HG03025 (cell line): Measurements from ENCODE around the gene SLC24A3.

ENCODE experiments used
- ATAC-seq: cut with Tn5 transposase; IDR thresholded peaks from one replicate; pipeline ENCODE4 v1.9.1; 2021; ENCODE audit warnings: mild to moderate bottlenecking, moderate library complexity; ENCODE audit not compliant: unreplicated experiment, low FRiP score

SLC24A3 gene

DNA sequence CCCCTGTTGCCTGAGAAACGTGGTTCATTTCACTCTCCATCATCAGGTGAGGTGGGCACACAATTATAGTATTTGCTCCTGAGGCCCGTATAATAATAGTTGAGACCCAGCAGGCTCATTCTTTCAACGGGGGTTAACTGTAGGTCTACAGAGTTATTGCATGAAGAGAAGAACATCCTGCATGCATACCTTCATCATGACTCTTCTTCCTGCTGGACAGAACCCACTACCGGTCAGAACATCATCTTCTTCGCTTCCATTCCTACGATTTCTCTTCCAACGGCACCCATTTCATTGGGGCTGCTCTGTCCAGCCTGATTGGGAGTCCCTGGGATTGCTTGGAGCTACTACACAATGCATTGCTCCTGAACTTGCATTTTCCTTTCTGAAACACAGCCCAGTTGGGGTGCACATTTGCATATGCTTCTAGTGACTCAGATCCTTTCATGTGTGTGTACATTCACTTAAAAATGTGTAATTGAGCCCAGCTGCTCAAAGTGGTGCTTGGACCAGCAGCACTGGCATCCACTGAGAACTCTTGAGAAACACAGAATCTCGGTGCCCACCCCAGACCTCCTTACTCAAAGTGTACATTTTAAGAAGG lies 57.4 kb downstream of the SLC24A3 start:
- no peak for ATAC-seq

DNA sequence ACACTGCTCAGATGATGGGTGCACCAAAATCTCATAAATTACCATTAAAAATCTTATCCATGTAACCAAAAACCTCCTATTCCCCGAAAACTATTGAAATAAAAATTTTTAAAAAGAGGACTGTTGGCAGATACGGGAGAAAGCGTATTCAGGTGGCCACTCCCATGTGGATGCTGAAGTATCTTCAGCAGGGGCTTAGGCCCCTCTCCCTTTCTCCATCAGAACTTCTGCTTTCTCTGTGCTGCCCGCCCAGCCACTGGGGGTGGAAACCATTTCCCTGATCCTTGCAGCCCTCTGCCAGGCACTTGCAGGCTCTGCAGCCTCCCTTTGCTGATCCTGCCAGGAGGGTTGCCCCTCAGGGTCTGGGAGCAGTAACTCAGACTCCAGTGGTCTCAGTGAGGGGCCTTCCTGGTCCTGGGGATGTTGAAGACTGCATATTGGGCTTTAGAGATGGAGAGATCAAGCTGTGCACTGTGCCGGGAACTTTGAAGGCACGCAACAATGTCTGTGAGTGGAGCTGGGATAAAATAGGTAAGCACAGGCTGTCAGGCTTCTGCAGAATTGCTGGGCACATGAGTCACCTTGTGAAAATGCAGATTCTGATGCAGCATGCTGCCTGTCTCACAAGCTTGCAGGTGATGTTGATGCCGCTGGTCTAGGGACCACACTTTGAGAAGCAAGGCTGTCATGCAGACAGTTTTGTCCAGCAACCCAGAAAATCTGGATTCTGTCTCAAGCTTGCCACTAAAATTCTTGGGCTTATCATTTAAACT lies 59.6 kb downstream of the SLC24A3 start:
- ATAC-seq = no peak

DNA sequence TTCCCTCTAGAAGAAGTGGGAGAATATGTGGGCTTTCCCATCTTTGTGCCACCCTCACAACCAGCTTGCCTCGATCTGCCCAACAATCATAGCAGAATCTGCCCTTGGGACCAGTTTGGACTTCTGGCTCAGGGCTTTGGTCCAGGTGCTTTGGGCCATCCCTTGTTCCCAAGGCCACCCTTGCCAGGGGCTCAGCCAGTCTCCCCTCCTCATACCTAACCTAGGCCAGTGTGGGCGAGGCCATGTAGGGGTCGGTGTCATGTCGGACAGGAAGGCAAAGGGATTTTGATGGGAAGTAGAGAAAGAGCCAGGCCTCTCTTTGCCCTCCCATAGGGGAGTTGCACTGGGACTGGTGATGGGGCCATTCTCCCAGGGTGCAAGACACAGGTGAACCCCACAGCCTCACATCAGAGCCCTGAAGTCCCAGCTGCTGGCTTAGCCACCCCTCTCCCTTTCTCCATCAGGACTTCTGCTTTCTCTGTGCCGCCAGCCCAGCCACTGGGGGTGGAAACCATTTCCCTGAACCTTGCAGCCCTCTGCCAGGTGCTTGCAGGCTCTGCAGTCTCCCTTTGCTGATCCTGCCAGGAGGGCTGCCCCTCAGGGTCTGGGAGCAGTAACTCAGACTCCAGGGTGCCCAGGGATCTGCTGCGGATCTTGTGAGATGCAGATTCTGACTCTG lies 60.7 kb downstream of the SLC24A3 start:
- ATAC-seq = no peak

DNA sequence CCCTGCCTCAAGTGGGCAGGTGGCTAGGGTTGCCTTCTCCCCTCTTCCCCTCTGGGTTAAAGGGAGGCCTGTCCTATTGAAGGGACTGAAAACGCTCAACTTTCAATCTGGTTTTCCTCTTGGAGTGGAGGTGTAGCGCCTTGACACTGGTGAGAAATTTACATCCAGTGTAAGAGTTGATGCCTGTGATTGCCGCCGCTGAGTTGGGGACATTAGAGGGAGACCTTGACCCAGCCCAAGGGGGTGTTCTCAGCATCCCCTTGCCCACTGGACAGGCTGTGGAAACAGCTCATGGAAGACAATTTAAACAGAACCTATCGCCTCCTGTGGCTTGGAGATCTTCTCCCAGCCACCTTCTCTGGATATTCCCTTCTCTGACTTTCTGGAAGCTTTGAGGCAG lies 61.6 kb downstream of the SLC24A3 start:
- ATAC-seq = no peak

DNA sequence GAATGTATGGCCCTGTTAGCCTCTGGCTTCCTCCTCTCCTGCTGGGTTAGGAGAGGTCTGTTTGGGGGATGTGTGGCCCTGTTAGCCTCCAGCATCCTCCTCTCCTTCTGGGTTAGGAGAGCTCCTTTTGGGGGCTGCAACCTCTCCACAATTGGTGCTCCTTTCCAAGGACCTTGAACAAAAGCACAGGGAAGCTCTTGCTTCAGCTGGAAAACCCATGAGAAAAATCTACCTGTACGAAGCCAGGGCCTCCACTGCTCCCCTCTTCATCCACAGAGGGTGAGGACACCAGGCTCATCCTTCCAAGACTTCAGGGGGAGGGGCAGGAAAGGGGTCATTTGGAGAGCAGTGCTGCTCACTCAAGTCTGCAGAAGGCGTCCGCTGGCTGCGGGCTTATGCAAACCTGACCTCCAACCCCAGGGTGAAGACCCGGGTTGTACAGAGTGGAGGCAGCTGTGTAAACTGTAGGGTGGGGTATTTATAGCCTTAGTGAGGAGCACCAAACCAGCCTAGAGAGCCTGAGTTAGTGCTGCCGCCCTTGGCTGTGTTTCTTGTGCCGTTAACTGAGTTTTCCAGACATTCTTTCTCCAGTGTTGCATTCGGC lies 62.1 kb downstream of the SLC24A3 start:
- ATAC-seq = no peak

DNA sequence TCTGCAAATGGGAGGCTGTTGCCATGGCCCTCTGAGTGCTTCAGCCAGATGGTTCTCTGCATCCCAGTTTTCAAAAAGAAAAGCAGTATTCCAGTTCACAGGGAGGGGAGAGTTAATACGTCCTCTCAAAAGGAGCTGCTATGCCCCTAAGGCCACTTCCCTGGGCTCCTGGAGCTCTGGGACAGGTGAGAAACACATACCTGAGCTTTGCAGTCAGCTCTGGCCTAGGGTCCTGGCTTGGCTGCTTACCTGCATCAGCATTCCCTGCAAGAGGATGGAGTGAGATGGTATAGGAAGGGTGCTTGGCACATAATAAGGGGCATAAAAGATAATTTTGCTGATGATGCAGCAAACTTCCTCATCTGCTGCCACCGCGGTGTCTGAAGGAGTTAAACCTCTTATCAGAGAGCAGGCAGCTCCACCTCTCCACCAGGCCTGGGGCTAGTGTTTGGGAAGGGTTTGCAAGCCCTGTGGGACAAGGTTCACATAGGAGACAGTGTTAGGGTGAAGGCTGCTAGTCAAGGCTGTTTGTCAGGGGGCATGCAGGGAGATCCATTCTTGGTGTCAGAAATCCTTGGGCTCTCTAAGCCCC lies 62.7 kb downstream of the SLC24A3 start:
- ATAC-seq = no peak

DNA sequence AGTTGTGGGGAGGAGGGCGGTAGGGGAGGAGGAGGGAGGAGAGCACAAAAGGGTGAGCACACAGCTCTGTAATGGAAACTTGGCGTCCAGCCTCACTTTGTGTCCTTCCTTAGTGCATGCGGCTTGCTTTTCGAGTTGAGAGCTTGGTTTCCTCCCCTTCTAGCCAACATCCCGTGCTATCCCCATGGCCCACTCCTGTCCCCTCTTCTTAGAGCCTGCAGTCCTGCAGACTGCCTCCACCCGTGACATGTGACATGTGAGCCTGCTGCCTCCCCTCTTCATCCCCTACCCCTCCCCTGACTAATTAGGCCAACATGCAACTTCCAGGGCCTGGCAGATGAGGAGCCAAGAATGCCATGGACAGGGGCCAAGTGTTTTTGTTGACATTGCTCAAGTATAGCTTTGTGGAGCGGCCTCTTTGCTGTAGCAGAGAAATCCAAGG lies 63.2 kb downstream of the SLC24A3 start:
- no peak for ATAC-seq

DNA sequence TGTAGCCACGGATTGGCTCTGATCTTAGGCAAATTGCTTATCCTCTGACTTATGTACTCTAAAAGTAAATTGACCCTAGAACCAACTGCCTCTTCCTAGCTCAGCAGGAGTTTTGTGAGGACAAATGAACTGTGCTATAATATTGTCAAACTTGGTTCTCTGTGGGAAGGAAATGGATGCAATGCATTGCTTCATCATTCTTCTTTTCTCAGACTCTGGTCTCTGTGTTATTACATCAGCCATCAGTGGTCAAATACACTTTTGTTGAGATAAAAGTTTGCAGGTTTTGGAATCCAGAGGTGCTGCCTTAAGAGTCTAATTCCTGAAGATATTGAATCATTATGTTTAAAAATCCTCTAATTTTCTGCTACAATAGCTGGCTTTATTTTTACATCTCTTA lies 64.9 kb downstream of the SLC24A3 start:
- ATAC-seq = no peak

DNA sequence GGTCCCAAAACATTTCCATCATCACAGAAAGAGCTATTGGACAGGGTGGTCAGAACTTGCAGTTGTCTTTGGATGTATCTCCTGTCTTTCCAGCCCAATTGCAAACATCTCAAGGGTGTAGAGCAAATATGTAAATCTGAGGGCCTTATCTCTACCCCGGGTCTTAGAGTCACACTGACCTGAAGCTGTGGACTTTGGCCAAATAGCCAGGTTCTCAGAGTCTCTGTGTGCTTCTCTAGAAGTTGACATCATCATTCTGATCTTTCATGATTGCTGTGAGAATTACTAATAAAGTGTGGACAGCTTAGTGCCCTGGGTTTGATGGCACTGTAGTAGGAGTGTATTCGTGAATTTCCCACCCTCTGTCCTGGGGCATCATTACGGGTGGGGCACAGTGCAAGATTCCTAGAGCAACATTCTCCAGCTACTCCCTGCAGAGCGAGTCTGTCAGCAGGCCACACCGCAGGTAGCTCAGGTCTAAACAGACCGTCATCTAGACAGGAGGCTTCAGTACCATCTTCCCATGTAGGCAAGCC lies 71.1 kb downstream of the SLC24A3 start:
- no peak for ATAC-seq

DNA sequence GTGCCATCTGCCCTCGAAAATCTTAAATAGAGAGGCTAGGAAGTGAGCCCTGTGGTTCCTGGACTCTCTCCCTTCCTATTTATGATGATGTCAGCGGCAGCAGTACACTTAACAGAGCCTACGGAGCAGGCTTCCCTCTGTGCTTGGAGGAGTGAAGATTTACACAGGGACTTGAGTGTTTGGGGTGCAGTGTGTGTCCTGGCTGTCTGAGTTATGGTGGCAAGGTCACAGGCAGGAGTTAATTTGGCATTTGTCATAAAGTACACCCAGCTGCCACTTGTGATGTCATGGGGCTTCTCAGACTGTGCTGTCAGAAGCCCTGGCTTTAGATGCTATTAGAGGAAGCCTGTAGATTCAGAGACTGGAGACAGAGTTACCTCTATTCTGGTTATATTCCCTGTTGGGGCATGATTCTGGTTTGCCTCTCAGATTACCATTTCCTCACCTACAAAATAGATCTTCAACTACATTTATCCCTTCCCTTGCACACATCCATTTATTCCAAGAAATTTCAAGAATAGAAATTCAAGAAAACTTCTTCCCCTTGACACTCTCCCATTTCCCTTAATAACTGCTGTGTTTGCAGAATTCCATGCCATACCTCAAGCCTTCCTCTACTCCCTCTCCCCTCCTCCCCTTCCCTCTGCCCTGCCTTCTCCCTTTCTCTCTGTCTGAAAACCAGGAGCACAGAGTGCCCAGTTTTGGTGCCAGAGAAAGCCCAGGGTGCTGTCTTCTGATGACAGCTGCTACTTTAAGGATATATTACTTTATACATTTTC lies 72.1 kb downstream of the SLC24A3 start:
- no peak for ATAC-seq

DNA sequence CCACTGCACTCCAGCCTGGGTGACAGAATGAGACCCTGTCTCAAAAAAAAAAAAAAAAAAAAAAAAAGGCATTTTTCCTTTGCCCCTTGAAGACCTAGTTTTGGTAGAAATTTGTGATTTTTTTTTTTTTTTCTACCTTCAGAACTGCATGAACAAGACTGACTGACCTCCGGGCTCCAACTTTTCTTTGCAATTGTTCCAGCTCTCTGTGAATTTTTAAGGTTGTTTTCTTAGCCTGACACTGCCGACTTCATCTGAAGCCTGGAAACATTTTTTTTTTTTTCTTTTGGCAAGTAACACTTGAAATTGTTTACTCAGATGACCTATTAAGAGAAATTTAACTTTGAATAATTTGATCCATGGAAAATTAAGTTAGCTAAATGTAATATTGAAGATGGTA lies 73.0 kb downstream of the SLC24A3 start:
- ATAC-seq = no peak

DNA sequence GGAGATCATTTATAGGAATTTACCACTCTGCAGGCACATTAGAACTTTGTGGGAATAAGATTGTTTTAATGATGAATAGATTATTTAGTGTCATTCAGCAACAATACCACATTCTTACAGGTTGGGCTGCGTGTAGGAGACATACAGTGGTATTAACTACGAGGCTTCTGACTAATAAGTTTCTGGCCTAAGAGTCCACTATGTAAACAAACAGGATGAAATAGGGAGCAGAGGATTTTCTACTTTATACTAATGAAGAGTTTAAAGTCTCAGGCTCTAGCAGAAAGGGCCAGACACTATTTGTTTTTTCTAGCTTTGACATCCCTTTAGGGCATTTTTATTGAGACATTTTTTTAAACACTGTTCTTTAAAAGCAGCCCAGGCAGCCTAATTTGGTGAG lies 75.6 kb downstream of the SLC24A3 start:
- ATAC-seq = no peak

DNA sequence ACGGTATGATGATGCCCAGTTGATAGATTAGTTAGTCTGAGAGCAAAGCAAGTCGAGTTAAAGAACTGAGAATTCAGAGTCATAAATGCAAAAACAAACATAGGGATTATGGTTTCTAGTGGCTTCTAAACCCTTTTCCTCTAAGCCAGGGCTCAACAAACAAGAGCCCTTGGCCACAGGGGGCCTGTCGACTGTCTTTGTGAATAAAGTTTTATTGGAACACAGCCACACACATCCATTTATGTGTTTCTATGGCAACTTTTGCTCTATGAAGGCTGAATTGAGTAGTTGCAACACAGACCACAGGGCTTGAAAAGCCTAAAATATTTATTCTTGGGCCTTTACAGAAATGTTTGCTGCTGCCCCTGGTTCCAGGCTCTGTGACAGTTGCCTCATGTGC lies 76.2 kb downstream of the SLC24A3 start:
- no peak for ATAC-seq

DNA sequence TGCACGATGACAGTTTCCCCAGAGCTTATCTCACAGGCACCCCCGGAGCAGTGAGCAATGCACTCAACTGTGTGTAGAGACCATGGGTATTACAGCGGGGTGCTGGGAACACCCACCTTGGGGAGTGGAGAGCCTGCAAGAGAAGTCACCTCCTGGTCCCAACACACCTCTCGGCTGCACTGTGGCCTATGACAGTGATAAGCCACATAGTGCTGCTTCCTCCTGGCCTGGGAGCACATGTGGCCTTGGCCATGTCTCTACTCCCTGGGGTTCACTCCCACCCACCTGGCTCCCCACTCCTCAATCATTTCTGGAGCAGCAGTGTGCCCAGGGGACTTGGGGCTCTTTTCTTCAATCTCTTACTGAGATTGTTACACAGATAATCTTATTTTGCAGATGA lies 77.0 kb downstream of the SLC24A3 start:
- ATAC-seq = no peak

DNA sequence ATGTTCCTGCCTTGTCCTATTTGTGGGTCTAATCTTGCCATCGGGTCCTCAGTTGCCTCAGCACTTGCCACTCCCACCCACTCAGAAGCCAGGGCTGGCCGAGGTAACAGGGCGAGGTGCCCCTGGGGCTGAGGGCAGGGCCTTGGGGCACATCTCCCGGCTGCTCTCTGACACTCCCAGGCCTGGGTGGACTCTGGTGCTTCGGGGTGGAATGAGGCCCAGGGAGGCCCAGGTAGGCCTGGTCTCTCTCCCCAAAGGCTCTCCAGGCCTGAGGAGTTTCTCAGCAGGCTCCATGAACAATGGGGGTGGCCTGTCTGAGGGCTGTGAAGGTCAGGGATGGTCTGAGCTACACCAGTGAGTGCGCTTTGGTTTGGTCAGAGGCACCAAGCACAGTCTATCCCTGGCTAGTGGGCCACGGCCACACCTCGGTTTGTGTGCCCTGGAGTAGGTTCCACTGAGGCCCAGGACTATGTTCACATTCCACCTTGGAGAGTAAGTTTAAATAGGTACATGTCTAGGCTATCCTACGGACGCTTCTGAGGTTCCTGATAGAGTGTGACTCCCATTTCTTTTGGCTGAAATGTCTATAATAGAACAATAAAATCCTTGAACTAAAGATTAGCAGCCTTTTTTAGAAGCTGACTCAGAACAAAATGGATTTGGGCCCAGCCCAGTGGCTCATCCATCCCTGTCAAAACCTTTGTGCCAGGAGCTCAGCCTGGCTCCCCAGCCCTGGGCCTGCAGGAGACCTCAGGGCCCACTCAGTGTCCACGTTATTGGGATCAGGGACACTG lies 78.8 kb downstream of the SLC24A3 start:
- ATAC-seq = no peak

DNA sequence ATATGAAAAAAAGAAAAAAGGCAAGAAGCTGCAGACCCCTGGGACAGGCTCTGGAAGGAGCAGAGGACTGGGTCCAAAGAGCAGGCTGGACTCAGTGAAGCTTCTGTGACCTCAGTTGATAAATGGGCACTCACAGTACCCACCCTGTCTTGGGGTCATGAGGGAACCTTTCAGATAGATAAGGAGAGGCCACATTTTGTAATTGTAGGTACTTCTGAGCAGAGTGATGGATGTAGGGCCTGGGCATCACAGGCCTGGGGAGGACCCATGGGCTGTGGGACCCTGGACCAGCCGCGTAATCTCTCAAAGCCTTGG lies 79.3 kb downstream of the SLC24A3 start:
- ATAC-seq = no peak

DNA sequence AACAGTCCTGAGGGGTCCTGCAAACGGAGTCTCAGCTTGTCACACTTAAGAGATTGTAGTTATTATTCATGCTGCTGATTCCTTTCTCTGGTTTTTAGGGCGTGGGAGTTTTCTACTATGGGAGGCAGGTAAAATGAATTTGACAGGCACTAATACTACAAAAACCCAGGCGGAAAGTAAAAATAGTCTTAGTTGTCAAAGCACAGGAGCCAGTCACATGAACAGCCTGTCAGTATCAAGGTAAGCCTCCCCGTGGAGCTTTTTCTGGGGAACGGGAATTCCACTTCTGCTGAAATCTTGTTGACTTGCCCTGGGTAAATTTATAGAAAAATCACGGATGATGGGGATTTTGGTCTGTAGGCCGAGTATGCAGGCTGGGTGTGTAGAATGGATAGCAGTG lies 79.8 kb downstream of the SLC24A3 start:
- no peak for ATAC-seq

DNA sequence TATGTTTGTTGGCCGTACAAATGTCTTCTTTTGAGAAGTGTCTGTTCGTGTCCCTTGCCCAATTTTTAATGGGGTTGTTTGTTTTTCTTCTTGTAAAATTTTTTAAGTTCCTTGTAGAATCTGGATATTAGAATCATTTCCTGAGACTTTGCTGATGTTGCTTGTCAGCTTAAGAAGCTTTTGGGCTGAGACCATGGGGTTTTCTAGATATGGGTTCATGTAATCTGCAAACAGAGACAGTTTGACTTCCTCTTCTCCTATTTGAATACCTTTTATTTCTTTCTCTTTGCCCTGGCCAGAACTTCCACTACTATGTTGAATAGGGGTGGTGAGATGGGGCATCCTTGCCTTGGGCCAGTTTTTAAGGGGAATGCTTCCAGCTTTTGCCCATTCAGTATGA lies 82.6 kb downstream of the SLC24A3 start:
- ATAC-seq = no peak

DNA sequence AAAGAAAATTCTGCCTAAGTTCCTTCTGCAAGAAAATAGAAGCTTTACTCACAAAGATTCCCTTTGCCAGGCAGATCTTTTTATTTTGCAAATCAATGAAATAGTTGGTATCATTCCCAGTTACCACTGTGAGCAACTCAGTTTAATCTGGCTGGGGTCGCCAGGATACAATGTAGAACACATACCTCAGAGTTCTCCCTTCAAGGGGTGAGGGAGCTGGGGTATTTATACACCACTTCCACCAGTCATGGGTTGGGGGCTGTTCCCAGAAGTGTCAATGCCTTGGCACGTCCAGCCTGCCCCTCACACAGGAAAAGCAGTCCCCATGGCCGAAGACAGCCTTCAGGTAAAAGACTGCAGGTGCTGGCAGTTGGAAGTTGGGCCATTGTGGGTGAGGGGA lies 86.2 kb downstream of the SLC24A3 start:
- ATAC-seq = no peak
